Measurements from ENCODE around the gene PMS1.

The PMS1 gene

DNA sequence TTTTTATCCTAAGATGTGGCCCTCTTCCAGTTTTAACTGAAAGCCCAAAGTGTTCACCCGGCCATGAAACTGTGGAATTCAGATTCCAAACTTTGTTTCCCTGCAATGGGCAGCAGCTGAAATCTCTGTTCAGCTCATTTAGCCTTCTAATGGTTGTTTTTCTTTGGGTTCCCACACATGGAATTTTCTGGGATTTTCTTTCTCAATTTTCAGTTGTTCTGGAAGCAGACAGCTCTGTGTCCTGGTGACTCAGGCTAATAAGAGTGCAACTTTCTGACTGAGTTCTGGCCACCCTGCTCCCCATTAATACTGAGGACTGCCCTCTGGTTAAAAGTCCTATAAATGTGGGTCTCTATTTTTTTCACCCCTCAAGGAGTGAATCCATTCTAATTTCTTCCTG is 78.5 kb downstream of the PMS1 start:
- H3K27me3 ChIP-seq (ENCODE audit: insufficient read depth, low read length), result no peaks in the 10 kb centered on the region
- H2AFZ ChIP-seq (ENCODE audit: low read length), result no peak overlapping the region
- H3K36me3 ChIP-seq (ENCODE audit: insufficient read depth, low read length), result peaks cover 41% of the 10 kb centered on the region; the same call in 1 of the 2 replicates
- H3K9ac ChIP-seq (ENCODE audit: low read length), result no peak overlapping the region
- no peaks in the 10 kb centered on the region for H3K4me1 ChIP-seq (ENCODE audit: insufficient read depth, low read length, severe bottlenecking)
- no peak overlapping the region for H3K4me2 ChIP-seq (ENCODE audit: low read length)
- no peaks in the 10 kb centered on the region for H3K9me2 ChIP-seq (ENCODE audit: low read depth, low read length)
- H3K9me3 ChIP-seq (ENCODE audit: low read length), result no peaks in the 10 kb centered on the region
- no peak overlapping the region for H3K4me3 ChIP-seq (ENCODE audit: low read depth, low read length, poor library complexity, severe bottlenecking)
- H3K27ac ChIP-seq (ENCODE audit: low read depth, low read length, poor library complexity, severe bottlenecking), result no peak overlapping the region
- H3F3A ChIP-seq (ENCODE audit: insufficient read depth, low read length), result no peaks in the 10 kb centered on the region
- TF ChIP-seq, protein P1, sequence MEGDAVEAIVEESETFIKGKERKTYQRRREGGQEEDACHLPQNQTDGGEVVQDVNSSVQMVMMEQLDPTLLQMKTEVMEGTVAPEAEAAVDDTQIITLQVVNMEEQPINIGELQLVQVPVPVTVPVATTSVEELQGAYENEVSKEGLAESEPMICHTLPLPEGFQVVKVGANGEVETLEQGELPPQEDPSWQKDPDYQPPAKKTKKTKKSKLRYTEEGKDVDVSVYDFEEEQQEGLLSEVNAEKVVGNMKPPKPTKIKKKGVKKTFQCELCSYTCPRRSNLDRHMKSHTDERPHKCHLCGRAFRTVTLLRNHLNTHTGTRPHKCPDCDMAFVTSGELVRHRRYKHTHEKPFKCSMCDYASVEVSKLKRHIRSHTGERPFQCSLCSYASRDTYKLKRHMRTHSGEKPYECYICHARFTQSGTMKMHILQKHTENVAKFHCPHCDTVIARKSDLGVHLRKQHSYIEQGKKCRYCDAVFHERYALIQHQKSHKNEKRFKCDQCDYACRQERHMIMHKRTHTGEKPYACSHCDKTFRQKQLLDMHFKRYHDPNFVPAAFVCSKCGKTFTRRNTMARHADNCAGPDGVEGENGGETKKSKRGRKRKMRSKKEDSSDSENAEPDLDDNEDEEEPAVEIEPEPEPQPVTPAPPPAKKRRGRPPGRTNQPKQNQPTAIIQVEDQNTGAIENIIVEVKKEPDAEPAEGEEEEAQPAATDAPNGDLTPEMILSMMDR (IDR thresholded peaks at IDR 0.05; ENCODE audit: low read length), result no peak
- TF ChIP-seq EZH2 (IDR thresholded peaks at IDR 0.05; ENCODE audit: borderline replicate concordance, low read length), result no peak
- no peaks in the 10 kb centered on the region for H3K79me2 ChIP-seq (ENCODE audit: insufficient read depth, low read length)
- H4K20me1 ChIP-seq (ENCODE audit: insufficient read depth, low read length), result no peaks in the 10 kb centered on the region

DNA sequence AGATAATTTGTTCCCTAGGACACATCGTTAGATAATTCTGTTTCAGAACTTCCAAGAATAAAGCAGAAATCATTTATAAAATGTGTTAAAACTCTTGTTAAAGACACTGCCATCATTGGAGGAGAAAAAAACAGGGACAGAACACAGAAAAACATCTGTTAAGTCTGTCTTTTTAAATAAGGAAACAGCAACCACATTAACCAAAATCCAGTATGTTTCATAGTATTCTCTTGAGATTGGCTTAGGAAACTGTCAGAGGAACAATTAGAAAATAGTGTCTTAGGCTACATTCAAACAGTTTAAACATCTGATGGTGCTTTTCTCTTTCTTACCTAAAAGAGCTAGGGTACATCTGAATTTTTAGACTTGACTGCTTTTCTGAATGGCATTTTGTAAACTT is 81.6 kb downstream of the PMS1 start:
- H3F3A ChIP-seq (ENCODE audit: insufficient read depth, low read length), result no peaks in the 10 kb centered on the region
- H3K27me3 ChIP-seq (ENCODE audit: insufficient read depth, low read length), result no peaks in the 10 kb centered on the region
- no peak overlapping the region for H3K4me3 ChIP-seq (ENCODE audit: low read depth, low read length, poor library complexity, severe bottlenecking)
- H3K27ac ChIP-seq (ENCODE audit: low read depth, low read length, poor library complexity, severe bottlenecking), result no peak overlapping the region
- no peak overlapping the region for H2AFZ ChIP-seq (ENCODE audit: low read length)
- H3K36me3 ChIP-seq (ENCODE audit: insufficient read depth, low read length), result peaks cover 29% of the 10 kb centered on the region; the same call in 1 of the 2 replicates
- H3K9me3 ChIP-seq (ENCODE audit: low read length), result no peaks in the 10 kb centered on the region
- H3K9ac ChIP-seq (ENCODE audit: low read length), result no peak overlapping the region
- no peaks in the 10 kb centered on the region for H3K9me2 ChIP-seq (ENCODE audit: low read depth, low read length)
- no peak for TF ChIP-seq EZH2 (IDR thresholded peaks at IDR 0.05; ENCODE audit: borderline replicate concordance, low read length)
- TF ChIP-seq, protein P1 (IDR thresholded peaks at IDR 0.05; ENCODE audit: low read length), result no peak
- no peak overlapping the region for H3K4me2 ChIP-seq (ENCODE audit: low read length)
- H3K79me2 ChIP-seq (ENCODE audit: insufficient read depth, low read length), result no peaks in the 10 kb centered on the region
- H3K4me1 ChIP-seq (ENCODE audit: insufficient read depth, low read length, severe bottlenecking), result no peaks in the 10 kb centered on the region
- H4K20me1 ChIP-seq (ENCODE audit: insufficient read depth, low read length), result no peaks in the 10 kb centered on the region

DNA sequence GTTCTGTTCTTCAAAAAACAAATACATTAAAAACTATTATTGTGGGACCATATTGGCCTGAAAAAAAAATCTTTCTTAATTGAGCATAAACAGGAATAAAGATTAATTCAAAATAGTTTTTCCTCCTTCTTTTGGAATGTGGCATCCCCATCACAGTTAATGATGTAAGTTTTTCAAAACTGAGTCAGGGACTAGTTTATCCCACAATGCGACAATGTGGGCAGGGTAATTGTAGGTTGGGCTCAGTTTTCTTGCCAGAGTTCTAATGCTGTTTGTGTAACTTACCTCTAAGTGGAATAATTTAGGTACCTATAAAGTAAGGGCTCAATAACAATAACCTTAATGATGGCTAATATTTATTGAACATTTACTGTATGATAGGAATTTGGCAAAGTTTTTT is 82.0 kb downstream of the PMS1 start:
- no peak overlapping the region for H3K9ac ChIP-seq (ENCODE audit: low read length)

More for the DNA sequence above, 82.0 kb downstream of the PMS1 start:
- Histone ChIP-seq H3K4me3 (ENCODE audit: low read depth, low read length, poor library complexity, severe bottlenecking) (no peak overlapping the region), H4K20me1 (ENCODE audit: insufficient read depth, low read length) (no peaks in the 10 kb centered on the region), H3K27ac (ENCODE audit: low read depth, low read length, poor library complexity, severe bottlenecking) (no peak overlapping the region), H3F3A (ENCODE audit: insufficient read depth, low read length) (no peaks in the 10 kb centered on the region), H3K9me2 (ENCODE audit: low read depth, low read length) (no peaks in the 10 kb centered on the region), H2AFZ (ENCODE audit: low read length) (no peak overlapping the region), H3K27me3 (ENCODE audit: insufficient read depth, low read length) (no peaks in the 10 kb centered on the region), H3K4me1 (ENCODE audit: insufficient read depth, low read length, severe bottlenecking) (no peaks in the 10 kb centered on the region), H3K36me3 (ENCODE audit: insufficient read depth, low read length) (peaks cover 29% of the 10 kb centered on the region; the same call in 1 of the 2 replicates), H3K79me2 (ENCODE audit: insufficient read depth, low read length) (no peaks in the 10 kb centered on the region), H3K9me3 (ENCODE audit: low read length) (no peaks in the 10 kb centered on the region), H3K4me2 (ENCODE audit: low read length) (no peak overlapping the region)
- no peak for TF ChIP-seq EZH2 (IDR thresholded peaks at IDR 0.05; ENCODE audit: borderline replicate concordance, low read length)
- TF ChIP-seq, protein P1 (IDR thresholded peaks at IDR 0.05; ENCODE audit: low read length), result no peak

Data from OCI-LY1 (cell line).